Measurements from ENCODE around the gene TANGO2. TPM values are rescaled to one million over a fixed set of nuclear protein-coding genes. Genes with fewer than 3 reads are reported as not detected.

The TANGO2 gene
- total and polyA plus RNA-seq, 10 of the 15 experiments (the other 5 are each of a cell fraction or from before 2014, with no cell fraction given), result 4.0 to 24.8 (median 20.9) TPM

GRCh38 chr22:19995611-19996339, 25.1 kb upstream of the TANGO2 start:
- H3K36me3 ChIP-seq (ENCODE audit: control insufficient read depth in 2 of 2, insufficient read depth in 2 of 2, low read length in 1 of 2), result no peaks in the 10 kb centered on the region
- no TSS peak for BruUV-seq (replicated peaks)
- SMC1A ChIA-PET (ENCODE audit: uncharacterized antibody, unreplicated experiment), result no interaction called here
- DNase-seq (ENCODE audit: low read depth, low spot score) (no peak), FAIRE-seq (no peak), ATAC-seq (no peak)
- no peak overlapping the region for H3K9ac ChIP-seq (ENCODE audit: control insufficient read depth, insufficient read depth, low read length)
- TF ChIP-seq, protein P1, sequence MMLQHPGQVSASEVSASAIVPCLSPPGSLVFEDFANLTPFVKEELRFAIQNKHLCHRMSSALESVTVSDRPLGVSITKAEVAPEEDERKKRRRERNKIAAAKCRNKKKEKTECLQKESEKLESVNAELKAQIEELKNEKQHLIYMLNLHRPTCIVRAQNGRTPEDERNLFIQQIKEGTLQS (IDR thresholded peaks at IDR 0.05; ENCODE audit: borderline replicate concordance, extremely low read depth, low read depth, low read length), result no peak
- TF ChIP-seq KDM1A (IDR thresholded peaks at IDR 0.05; ENCODE audit: borderline replicate concordance), result no peak
- no peak for TF ChIP-seq ZBED1 (IDR thresholded peaks at IDR 0.05; ENCODE audit: borderline replicate concordance)
- TF ChIP-seq MYC (IDR thresholded peaks at IDR 0.05; ENCODE audit: insufficient read depth, insufficient read length, insufficient replicate concordance, low read length, severe bottlenecking), result no peak
- TF ChIP-seq RB1 (IDR thresholded peaks at IDR 0.05; ENCODE audit: borderline replicate concordance), result no peak
- TF ChIP-seq, protein P2, sequence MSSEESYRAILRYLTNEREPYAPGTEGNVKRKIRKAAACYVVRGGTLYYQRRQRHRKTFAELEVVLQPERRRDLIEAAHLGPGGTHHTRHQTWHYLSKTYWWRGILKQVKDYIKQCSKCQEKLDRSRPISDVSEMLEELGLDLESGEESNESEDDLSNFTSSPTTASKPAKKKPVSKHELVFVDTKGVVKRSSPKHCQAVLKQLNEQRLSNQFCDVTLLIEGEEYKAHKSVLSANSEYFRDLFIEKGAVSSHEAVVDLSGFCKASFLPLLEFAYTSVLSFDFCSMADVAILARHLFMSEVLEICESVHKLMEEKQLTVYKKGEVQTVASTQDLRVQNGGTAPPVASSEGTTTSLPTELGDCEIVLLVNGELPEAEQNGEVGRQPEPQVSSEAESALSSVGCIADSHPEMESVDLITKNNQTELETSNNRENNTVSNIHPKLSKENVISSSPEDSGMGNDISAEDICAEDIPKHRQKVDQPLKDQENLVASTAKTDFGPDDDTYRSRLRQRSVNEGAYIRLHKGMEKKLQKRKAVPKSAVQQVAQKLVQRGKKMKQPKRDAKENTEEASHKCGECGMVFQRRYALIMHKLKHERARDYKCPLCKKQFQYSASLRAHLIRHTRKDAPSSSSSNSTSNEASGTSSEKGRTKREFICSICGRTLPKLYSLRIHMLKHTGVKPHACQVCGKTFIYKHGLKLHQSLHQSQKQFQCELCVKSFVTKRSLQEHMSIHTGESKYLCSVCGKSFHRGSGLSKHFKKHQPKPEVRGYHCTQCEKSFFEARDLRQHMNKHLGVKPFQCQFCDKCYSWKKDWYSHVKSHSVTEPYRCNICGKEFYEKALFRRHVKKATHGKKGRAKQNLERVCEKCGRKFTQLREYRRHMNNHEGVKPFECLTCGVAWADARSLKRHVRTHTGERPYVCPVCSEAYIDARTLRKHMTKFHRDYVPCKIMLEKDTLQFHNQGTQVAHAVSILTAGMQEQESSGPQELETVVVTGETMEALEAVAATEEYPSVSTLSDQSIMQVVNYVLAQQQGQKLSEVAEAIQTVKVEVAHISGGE (CRISPR knock-in tag; IDR thresholded peaks at IDR 0.05), result no peak
- TF ChIP-seq, protein P3, sequence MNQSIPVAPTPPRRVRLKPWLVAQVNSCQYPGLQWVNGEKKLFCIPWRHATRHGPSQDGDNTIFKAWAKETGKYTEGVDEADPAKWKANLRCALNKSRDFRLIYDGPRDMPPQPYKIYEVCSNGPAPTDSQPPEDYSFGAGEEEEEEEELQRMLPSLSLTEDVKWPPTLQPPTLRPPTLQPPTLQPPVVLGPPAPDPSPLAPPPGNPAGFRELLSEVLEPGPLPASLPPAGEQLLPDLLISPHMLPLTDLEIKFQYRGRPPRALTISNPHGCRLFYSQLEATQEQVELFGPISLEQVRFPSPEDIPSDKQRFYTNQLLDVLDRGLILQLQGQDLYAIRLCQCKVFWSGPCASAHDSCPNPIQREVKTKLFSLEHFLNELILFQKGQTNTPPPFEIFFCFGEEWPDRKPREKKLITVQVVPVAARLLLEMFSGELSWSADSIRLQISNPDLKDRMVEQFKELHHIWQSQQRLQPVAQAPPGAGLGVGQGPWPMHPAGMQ (IDR thresholded peaks at IDR 0.05; ENCODE audit: borderline replicate concordance), result no peak
- no peak for TF ChIP-seq NR2C2 (IDR thresholded peaks at IDR 0.05; ENCODE audit: borderline replicate concordance, control insufficient read depth, insufficient read length, low read depth)
- TF ChIP-seq MEF2B (IDR thresholded peaks at IDR 0.05; ENCODE audit: partially characterized antibody, poor library complexity, severe bottlenecking), result no peak
- no peak for TF ChIP-seq CBX3 (IDR thresholded peaks at IDR 0.05; ENCODE audit: borderline replicate concordance, low read depth)
- TF ChIP-seq NR2F1 (conservative IDR thresholded peaks at IDR 0.05), result no peak
- WGBS (ENCODE audit: insufficient coverage, insufficient replicate concordance, low lambda C conversion rate, missing lambda C conversion rate), result 32% methylated on average over 18 of the region's 18 CpGs
- H3K79me2 ChIP-seq (ENCODE audit: control insufficient read depth, insufficient read depth, low read length), result no peaks in the 10 kb centered on the region
- in situ Hi-C loops (cut with MboI) (no loop called here), intact Hi-C loops (cut with micrococcal nuclease; ENCODE audit: unreplicated experiment) (no loop called here)
- RAD21 ChIA-PET (ENCODE audit: unreplicated experiment), result no interaction called here
- no peaks in the 10 kb centered on the region for H3K9me3 ChIP-seq (replicated peaks; ENCODE audit: control insufficient read depth, insufficient read depth, low read length)
- H3K27me3 ChIP-seq (replicated peaks in 1 of 2; ENCODE audit: control insufficient read depth in 2 of 2, insufficient read depth in 2 of 2, low read length in 1 of 2), result peaks cover 0 to 2% of the 10 kb centered on the region in 2 experiments; a peak in 3 of 4 replicates
- no peaks in the 10 kb centered on the region for H3K4me1 ChIP-seq (ENCODE audit: control insufficient read depth, insufficient read depth, low read length)
- no peak overlapping the region for H2AFZ ChIP-seq (ENCODE audit: control insufficient read depth, low read depth, low read length)
- POLR2A ChIA-PET, result no interaction called here
- CTCF ChIA-PET, result no interaction called here
- no peak overlapping the region for H3K27ac ChIP-seq (ENCODE audit: control insufficient read depth, insufficient read depth)
- no peaks in the 10 kb centered on the region for H4K20me1 ChIP-seq (ENCODE audit: control insufficient read depth, insufficient read depth)
- H3K4me3 ChIP-seq, result no peak overlapping the region
- H3K4me2 ChIP-seq (ENCODE audit: control insufficient read depth, insufficient read depth), result no peak overlapping the region
